Globus pallidus (tissue), 1 donor: Measurements from ENCODE around the gene ARHGEF4.

Experiments used
- DNase-seq: peaks from one replicate; pipeline ENCODE4 v3.0.0-alpha.2; 2015; ENCODE audit warnings: low spot score

ARHGEF4 gene

GRCh38 chr2:130836501-130837174 lies at the start of gene ARHGEF4:
Gene ARHGEF4, plus strand, starts transcription at chr2:130836914. Its CDS starts 40 bp downstream, at chr2:130836954.
- no peak for DNase-seq

- DNase-seq = no peak
Observed at GRCh38 chr2:130787841-130788240, 48.9 kb upstream of the ARHGEF4 start.

GRCh38 chr2:130790312-130790711 lies 46.4 kb upstream of the ARHGEF4 start:
- DNase-seq = no peak

GRCh38 chr2:130790804-130791616 lies 45.7 kb upstream of the ARHGEF4 start:
- no peak for DNase-seq

- DNase-seq = no peak
Observed at GRCh38 chr2:130791617-130791939, 45.1 kb upstream of the ARHGEF4 start.

GRCh38 chr2:130795431-130795830 lies 41.3 kb upstream of the ARHGEF4 start:
- no peak for DNase-seq

GRCh38 chr2:130796290-130796689 lies 40.4 kb upstream of the ARHGEF4 start:
- DNase-seq = no peak

GRCh38 chr2:130797493-130798435 lies 39.0 kb upstream of the ARHGEF4 start:
- peak; percentile 89 for DNase-seq

GRCh38 chr2:130798472-130799218 lies 38.1 kb upstream of the ARHGEF4 start:
- peak; percentile 43 for DNase-seq

- no peak for DNase-seq
Observed at GRCh38 chr2:130799295-130799694, 37.4 kb upstream of the ARHGEF4 start.

GRCh38 chr2:130805613-130806012 lies 31.1 kb upstream of the ARHGEF4 start:
- no peak for DNase-seq

GRCh38 chr2:130806370-130806769 lies 30.3 kb upstream of the ARHGEF4 start:
- no peak for DNase-seq

- no peak for DNase-seq
Observed at GRCh38 chr2:130807659-130808385, 28.9 kb upstream of the ARHGEF4 start.

GRCh38 chr2:130808482-130809268 lies 28.0 kb upstream of the ARHGEF4 start:
- no peak for DNase-seq

- no peak for DNase-seq
Observed at GRCh38 chr2:130810490-130810889, 26.2 kb upstream of the ARHGEF4 start.

- DNase-seq = no peak
Observed at GRCh38 chr2:130813722-130814121, 23.0 kb upstream of the ARHGEF4 start.

- DNase-seq = no peak
Observed at GRCh38 chr2:130814931-130815680, 21.6 kb upstream of the ARHGEF4 start.

GRCh38 chr2:130818809-130819208 lies 17.9 kb upstream of the ARHGEF4 start:
- DNase-seq = no peak

- no peak for DNase-seq
Observed at GRCh38 chr2:130819226-130819607, 17.5 kb upstream of the ARHGEF4 start.
